Breast epithelium (tissue), 3 donors: Measurements from ENCODE around the gene EFEMP1.

Experiments used
- CTCF ChIP-seq, 3 donors: fragments of 450-650 bp; IDR thresholded peaks; one replicate each; pipeline ENCODE4 v1.5.1; 2016 to 2017; ENCODE audit warnings: antibody characterized with exemption in 3 of 3, mild to moderate bottlenecking in 3 of 3, moderate library complexity in 3 of 3
- POLR2A ChIP-seq: fragments of 450-650 bp; IDR thresholded peaks from one replicate; pipeline ENCODE4 v1.6.1; 2016; ENCODE audit warnings: antibody characterized with exemption, mild to moderate bottlenecking, moderate library complexity
- POLR2AphosphoS5 ChIP-seq, 3 donors: sonication (generic); formaldehyde crosslinking; IDR thresholded peaks; one replicate each; pipeline ENCODE4 v1.6.1; 2017; ENCODE audit warnings: antibody characterized with exemption in 3 of 3

GRCh38 chr2:55887351-55887750 is 36.2 kb downstream of the EFEMP1 start:
- TF ChIP-seq CTCF (IDR thresholded peaks at IDR 0.05) (no peak), POLR2AphosphoS5 (IDR thresholded peaks at IDR 0.05) (no peak), POLR2A (no peak)
